ENCODE results near the gene ALAS1. TPM values are rescaled to one million over a fixed set of nuclear protein-coding genes. Genes with fewer than 3 reads are reported as not detected.

ALAS1 gene
- total RNA-seq, 1 donor from 2014 or later = 54.2 TPM

Other genes with a start within 250 kb of the ALAS1 start
- gene GPR62, start 242.8 kb upstream of the ALAS1 start, total RNA-seq = not detected in 2 replicates
- gene PCBP4, start 230.7 kb upstream of the ALAS1 start, total RNA-seq = 123 and 144 TPM in 2 replicates
- gene ABHD14B, start 224.1 kb upstream of the ALAS1 start, total RNA-seq = 36.3 and 50.5 TPM in 2 replicates
- 15.3 and 16.8 TPM in 2 replicates for gene ABHD14A, start 223.1 kb upstream of the ALAS1 start, total RNA-seq
- 59.4 and 69.0 TPM in 2 replicates for gene ACY1, start 214.6 kb upstream of the ALAS1 start, total RNA-seq
- gene RPL29, start 202.3 kb upstream of the ALAS1 start, total RNA-seq = 2,366 and 2,384 TPM in 2 replicates
- 23.5 and 27.7 TPM in 2 replicates for gene DUSP7, start 141.6 kb upstream of the ALAS1 start, total RNA-seq
- 4.0 and 4.7 TPM in 2 replicates for gene POC1A, start 43.7 kb upstream of the ALAS1 start, total RNA-seq
- gene TLR9, start 27.5 kb downstream of the ALAS1 start, total RNA-seq = not detected in 2 replicates
- gene TWF2, start 41.0 kb downstream of the ALAS1 start, total RNA-seq = 159 and 194 TPM in 2 replicates
- 6.1 and 8.8 TPM in 2 replicates for gene PPM1M, start 47.6 kb downstream of the ALAS1 start, total RNA-seq
- 47.6 and 49.0 TPM in 2 replicates for gene WDR82, start 80.5 kb downstream of the ALAS1 start, total RNA-seq
- gene GLYCTK, start 89.7 kb downstream of the ALAS1 start, total RNA-seq = 13.2 and 13.5 TPM in 2 replicates
- gene DNAH1, start 118.2 kb downstream of the ALAS1 start, total RNA-seq = 0.96 and 2.9 TPM in 2 replicates
- gene BAP1, start 211.8 kb downstream of the ALAS1 start, total RNA-seq = 98.7 and 115 TPM in 2 replicates
- 3.1 and 3.9 TPM in 2 replicates for gene PHF7, start 212.5 kb downstream of the ALAS1 start, total RNA-seq
- gene SEMA3G, start 246.9 kb downstream of the ALAS1 start, total RNA-seq = 0.21 TPM in 1 of 2 replicates, not detected in the other